PFSK-1 (cell line): ENCODE data around the gene SH3PXD2A.

Source experiments
- FOXP2 ChIP-seq: optimal IDR thresholded peaks from 2 replicates; pipeline ENCODE3; 2011; ENCODE audit warnings: borderline replicate concordance, control low read depth, inconsistent platforms; ENCODE audit not compliant: insufficient read depth; ENCODE audit errors: extremely low read length, extremely low read depth
- POLR2AphosphoS5 ChIP-seq: IDR thresholded peaks from 2 replicates; pipeline ENCODE4 v1.6.1; 2012; ENCODE audit warnings: low read depth, mild to moderate bottlenecking, control low read depth, low read length, moderate library complexity
- REST ChIP-seq, 2 experiments: IDR thresholded peaks; 2 replicates each; pipeline versions ENCODE4 v1.6.1 to v1.8.0; 2011 to 2012; ENCODE audit warnings: low read depth in 2 of 2, low read length in 2 of 2, control low read depth in 1 of 2, inconsistent platforms in 1 of 2, mild to moderate bottlenecking in 1 of 2, moderate library complexity in 1 of 2; ENCODE audit not compliant: insufficient read depth in 1 of 2
- SIN3A ChIP-seq: IDR thresholded peaks from 2 replicates; pipeline ENCODE4 v1.6.1; 2012; ENCODE audit warnings: mild to moderate bottlenecking, low read length, moderate library complexity, borderline replicate concordance; ENCODE audit not compliant: insufficient read depth
- TAF1 ChIP-seq: IDR thresholded peaks from 2 replicates; pipeline ENCODE4 v1.6.1; 2012; ENCODE audit warnings: low read length, control low read depth, borderline replicate concordance; ENCODE audit not compliant: insufficient read depth

Gene SH3PXD2A

GRCh38 chr10:103562383-103562782 lies 293.0 kb downstream of the SH3PXD2A start:
- no peak for TF ChIP-seq TAF1

DNA sequence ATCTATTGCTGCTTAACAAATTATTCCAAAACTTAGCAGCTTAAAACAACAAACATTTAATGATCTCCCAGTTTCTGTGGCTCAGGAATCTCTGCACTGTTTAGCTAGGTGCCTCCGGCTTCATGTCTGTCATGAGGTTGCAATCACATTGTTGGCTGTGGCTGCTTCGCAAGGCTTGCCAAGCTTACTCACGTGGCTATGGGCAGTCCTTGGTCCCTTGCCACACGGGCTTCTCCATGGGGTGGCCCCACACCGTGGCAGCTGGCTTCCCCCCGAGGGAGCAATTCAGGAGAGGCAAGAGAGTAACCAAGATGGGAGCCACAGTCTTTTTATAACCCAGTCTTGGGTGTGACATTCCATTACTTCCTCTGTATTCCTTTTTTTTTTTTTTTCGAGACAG lies 294.5 kb downstream of the SH3PXD2A start:
- TF ChIP-seq TAF1 (no peak), POLR2AphosphoS5 (no peak), FOXP2 (no peak), REST (IDR thresholded peaks at IDR 0.05; ENCODE audit: insufficient read depth in 1 of 2, low read depth in 2 of 2, low read length in 2 of 2) (no peak), SIN3A (no peak)

GRCh38 chr10:103559776-103560175 lies 295.6 kb downstream of the SH3PXD2A start:
- TF ChIP-seq TAF1 (no peak), SIN3A (no peak), POLR2AphosphoS5 (no peak), FOXP2 (no peak), REST (IDR thresholded peaks at IDR 0.05; ENCODE audit: insufficient read depth in 1 of 2, low read depth in 2 of 2, low read length in 2 of 2) (no peak)

DNA sequence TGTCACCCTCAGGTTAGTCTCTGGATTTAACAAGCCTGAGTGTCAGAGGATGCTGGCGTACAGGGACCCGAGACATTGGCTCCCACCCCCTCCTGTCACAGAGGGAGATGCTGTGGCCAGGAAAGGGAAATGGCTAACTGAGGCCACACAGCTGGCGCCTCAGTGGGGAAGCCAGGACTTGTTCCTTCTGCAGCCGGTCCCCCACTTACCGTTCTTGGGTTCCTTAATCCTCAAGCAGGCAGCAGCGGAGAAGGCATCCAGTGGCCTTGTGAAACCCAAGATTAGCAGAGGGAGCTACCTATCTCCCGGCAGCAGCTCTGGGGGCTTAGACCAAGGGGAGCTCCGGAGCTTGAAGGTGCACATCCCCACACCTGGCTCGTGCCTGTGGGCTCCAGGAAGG lies 296.5 kb downstream of the SH3PXD2A start:
- no peak for TF ChIP-seq TAF1
- no peak for TF ChIP-seq SIN3A
- TF ChIP-seq REST (IDR thresholded peaks at IDR 0.05; ENCODE audit: insufficient read depth in 1 of 2, low read depth in 2 of 2, low read length in 2 of 2) = no peak
- no peak for TF ChIP-seq FOXP2
- no peak for TF ChIP-seq POLR2AphosphoS5

DNA sequence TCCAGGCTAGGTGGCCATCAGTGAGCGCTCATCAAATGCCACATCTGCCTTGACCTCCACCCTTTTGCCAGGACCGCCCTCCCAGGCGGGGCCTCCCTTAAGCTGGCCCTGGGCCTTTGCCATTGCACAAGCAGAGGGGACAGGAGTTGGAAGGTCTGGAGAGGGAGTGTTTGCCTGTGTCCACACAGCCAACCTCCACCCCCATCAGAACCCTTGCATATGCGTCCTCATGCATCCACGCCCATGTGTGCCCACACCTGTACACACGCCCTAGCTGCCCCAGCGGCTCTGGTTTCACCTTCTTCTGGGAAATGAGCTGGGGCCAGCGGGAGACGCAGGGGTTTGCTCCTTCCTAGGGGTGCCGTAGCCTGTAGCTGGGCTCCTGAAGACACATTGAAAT lies 297.9 kb downstream of the SH3PXD2A start:
- TF ChIP-seq FOXP2 (no peak), REST (IDR thresholded peaks at IDR 0.05; ENCODE audit: insufficient read depth in 1 of 2, low read depth in 2 of 2, low read length in 2 of 2) (no peak), TAF1 (no peak), SIN3A (no peak), POLR2AphosphoS5 (no peak)
